B cell (primary cell): ENCODE data around the gene LDB3. TPM values are rescaled to one million over a fixed set of nuclear protein-coding genes. Genes with fewer than 3 reads are reported as not detected.

Experiments
- ATAC-seq: fragments of 200-7000 bp; cut with Tn5 transposase; one replicate; pipeline ENCODE4 v1.10.0; 2021; ENCODE audit warnings: low read depth, mild to moderate bottlenecking, moderate number of reproducible peaks, moderate library complexity
- CTCF ChIA-PET: fragments of 350-600 bp; sonication (Branson Sonifier 250); formaldehyde crosslinking; loops from one replicate; lab custom pipeline; 2021; ENCODE audit warnings: antibody characterized with exemption, inconsistent platforms; lab: Charles Lee
- POLR2A ChIA-PET: fragments of 350-600 bp; sonication (Branson Sonifier 250); formaldehyde crosslinking; loops from one replicate; lab custom pipeline; 2021; ENCODE audit warnings: antibody characterized with exemption; lab: Charles Lee
- DNase-seq: peaks from one replicate; pipeline ENCODE4 v3.0.0; 2013
- H2AFZ ChIP-seq: 2 replicates; pipeline ENCODE4 v1.6.1; 2012; ENCODE audit warnings: mild to moderate bottlenecking, low read depth, low read length; ENCODE audit not compliant: insufficient read depth, poor library complexity, severe bottlenecking
- H3K27ac ChIP-seq, 2 donors: 1 replicate in 1 of 2; 2 replicates in 1 of 2; pipeline ENCODE4 v1.5.1; 2012 to 2013; ENCODE audit warnings: low read length in 2 of 2, mild to moderate bottlenecking in 2 of 2, moderate library complexity in 1 of 2
- H3K27me3 ChIP-seq, 4 experiments: fragments of 200-600 bp in 1 of 4; sonication (generic) in 1 of 4; replicated peaks in 1 of 4; 1 replicate in 2 of 4; 2 replicates in 2 of 4; pipeline versions ENCODE4 v1.6.1 to v1.7.0; 2013 to 2016; ENCODE audit warnings: low read length in 3 of 4, mild to moderate bottlenecking in 2 of 4, mixed read lengths in 1 of 4, moderate library complexity in 1 of 4; ENCODE audit not compliant: insufficient read depth in 4 of 4, control insufficient read depth in 3 of 4; ENCODE audit errors: control extremely low read depth in 1 of 4
- H3K36me3 ChIP-seq, 2 experiments: replicated peaks in 1 of 2; 1 replicate in 1 of 2; 2 replicates in 1 of 2; pipeline versions ENCODE4 v1.6.1 to v1.7.1; 2013; ENCODE audit warnings: low read length in 1 of 2; ENCODE audit not compliant: insufficient read depth in 2 of 2, control insufficient read depth in 1 of 2; ENCODE audit errors: control extremely low read depth in 1 of 2, extremely low read depth in 1 of 2
- H3K4me1 ChIP-seq, 2 donors: fragments of 200-600 bp in 1 of 2; sonication (generic) in 1 of 2; 1 replicate in 1 of 2; 2 replicates in 1 of 2; pipeline versions ENCODE4 v1.5.1 to v1.6.1; 2013 to 2017; ENCODE audit warnings: low read length in 2 of 2; ENCODE audit not compliant: control insufficient read depth in 2 of 2, insufficient read depth in 2 of 2
- H3K4me2 ChIP-seq: replicated peaks from 2 replicates; pipeline ENCODE3; 2012; ENCODE audit warnings: mild to moderate bottlenecking, low read depth, low read length; ENCODE audit not compliant: poor library complexity, severe bottlenecking
- H3K4me3 ChIP-seq, 5 experiments: fragments of 200-600 bp in 1 of 5; sonication (generic) in 1 of 5; 1 replicate in 3 of 5; 2 replicates in 2 of 5; pipeline versions ENCODE4 v1.5.1 to v1.7.0; 2011 to 2016; ENCODE audit warnings: low read length in 4 of 5, mild to moderate bottlenecking in 4 of 5, low read depth in 2 of 5, control low read depth in 1 of 5, moderate library complexity in 1 of 5; ENCODE audit not compliant: insufficient read depth in 1 of 5; ENCODE audit errors: control extremely low read depth in 1 of 5, extremely low read depth in 1 of 5
- H3K79me2 ChIP-seq: fragments of 200-600 bp; sonication (generic); one replicate; pipeline ENCODE4 v1.6.0; 2016; ENCODE audit warnings: low read length; ENCODE audit not compliant: control insufficient read depth, insufficient read depth
- H3K9ac ChIP-seq: fragments of 200-600 bp; sonication (generic); 2 replicates; pipeline ENCODE4 v1.6.1; 2017; ENCODE audit warnings: mild to moderate bottlenecking, low read length, moderate library complexity
- H3K9me3 ChIP-seq, 3 donors: one replicate each; pipeline versions ENCODE4 v1.6.1 to v1.7.1; 2013; ENCODE audit warnings: low read length in 2 of 3; ENCODE audit not compliant: control insufficient read depth in 2 of 3, insufficient read depth in 1 of 3; ENCODE audit errors: control extremely low read depth in 1 of 3
- H4K20me1 ChIP-seq: 2 replicates; pipeline ENCODE4 v1.6.0; 2012; ENCODE audit warnings: mild to moderate bottlenecking, low read length; ENCODE audit not compliant: insufficient read depth, control insufficient read depth, poor library complexity, severe bottlenecking
- H3K27ac Mint-ChIP-seq: one replicate; pipeline ENCODE4 v1.8.0; 2021; ENCODE audit warnings: mixed read lengths
- H3K27me3 Mint-ChIP-seq: one replicate; pipeline ENCODE4 v1.8.0; 2021; ENCODE audit warnings: mixed read lengths
- H3K4me1 Mint-ChIP-seq: one replicate; pipeline ENCODE4 v1.8.0; 2021; ENCODE audit warnings: mixed read lengths
- H3K4me3 Mint-ChIP-seq: one replicate; pipeline ENCODE4 v1.8.0; 2021; ENCODE audit warnings: mixed read lengths
- H3K9me3 Mint-ChIP-seq: one replicate; pipeline ENCODE4 v1.8.0; 2022; ENCODE audit warnings: mixed read lengths; ENCODE audit not compliant: insufficient read depth
- EZH2 ChIP-seq: IDR thresholded peaks from 2 replicates; pipeline ENCODE4 v1.6.1; 2012; ENCODE audit warnings: borderline replicate concordance, low read depth, mild to moderate bottlenecking, moderate library complexity, low read length; ENCODE audit not compliant: insufficient read depth, poor library complexity, severe bottlenecking
- WGBS: methylation state at CpG from one replicate; pipeline ENCODE4 v1.1.5; 2013; ENCODE audit warnings: missing lambda C conversion rate; ENCODE audit not compliant: insufficient coverage; 5-methylcytosine and 5-hydroxymethylcytosine counted together
- intact Hi-C: fragments of 100-400 bp; cut with micrococcal nuclease; formaldehyde crosslinking; loops from one replicate; pipeline ENCODE4 v1.10.0; 2022
- polyA plus RNA-seq: library from polyadenylated mRNA; depleted of rRNA; stranded (reverse); fragments of >200 nt; gene quantifications from 2 replicates; pipeline ENCODE4 v1.2.3, GENCODE V29; 2012
- total RNA-seq, 2 donors: library from RNA; stranded (reverse); fragments of 120-200 nt in 1 of 2; gene quantifications; 1 replicate in 1 of 2; 2 replicates in 1 of 2; pipeline versions ENCODE4 v1.2.3 to v1.2.4, GENCODE V29; 2013 to 2022
- TF ChIP-seq, protein P1 (sequence below): fragments of 200-600 bp; IDR thresholded peaks from one replicate; pipeline ENCODE4 v1.8.0; 2022; ENCODE audit warnings: antibody characterized with exemption, mild to moderate bottlenecking

Gene LDB3
- total and polyA plus RNA-seq, 2 donors (not counting 1 experiment from before 2014, with no cell fraction given), result 0.01 to 0.07 TPM

DNA sequence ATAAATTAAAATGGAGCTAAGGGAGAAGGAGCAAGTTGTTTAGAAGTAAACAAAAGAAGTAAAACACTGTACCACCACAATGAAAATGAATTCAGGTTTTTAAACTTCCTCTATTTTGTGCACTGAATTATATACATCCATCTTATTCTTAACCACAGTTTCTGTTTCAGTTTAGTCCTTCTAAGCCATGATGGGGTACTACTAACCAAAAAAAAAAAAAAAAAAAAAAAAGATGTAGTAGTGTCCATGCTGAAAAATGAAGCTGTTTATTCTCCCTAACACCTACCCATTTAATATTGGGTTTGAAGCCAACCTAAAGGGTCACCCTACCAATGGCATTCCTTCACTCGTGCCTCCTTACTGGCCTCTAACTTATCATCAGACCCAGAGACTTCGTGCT, 84.7 kb downstream of the LDB3 start:
- peaks cover 30% of the 10 kb centered on the region for H3K4me1 Mint-ChIP-seq
- peaks cover 0 to 23% (median 17%) of the 10 kb centered on the region in 4 experiments for H3K27me3 ChIP-seq
- H3K27ac ChIP-seq, result no peak overlapping the region
- no peak overlapping the region for H3K4me2 ChIP-seq
- peak; percentile 38 for DNase-seq
- peak overlapping the region; percentile 16 for H2AFZ ChIP-seq
- H4K20me1 ChIP-seq, result no peaks in the 10 kb centered on the region
- ATAC-seq, result no peak
- peaks cover 25 to 31% of the 10 kb centered on the region in 2 donors for H3K4me1 ChIP-seq
- intact Hi-C loops, result no loop called here
- no peak overlapping the region for H3K4me3 ChIP-seq
- H3K9me3 ChIP-seq, result no peaks in the 10 kb centered on the region
- no CpG with 5 or more reads among the region's 2 CpGs for WGBS
- no peak overlapping the region for H3K9ac ChIP-seq
- H3K79me2 ChIP-seq, result peaks cover 4% of the 10 kb centered on the region
- no peaks in the 10 kb centered on the region for H3K9me3 Mint-ChIP-seq
- H3K4me3 Mint-ChIP-seq, result no peak overlapping the region
- ChIA-PET CTCF (interaction anchor here (0.6 kb wide), 1 partner anchor 25 kb away, joined by 4 read pairs; no protein-coding TSS in a partner anchor), POLR2A (interaction anchor here (2.1 kb wide), 1 partner anchor 41 kb away, joined by 10 read pairs; no protein-coding TSS in a partner anchor)
- TF ChIP-seq EZH2, result no peak
- TF ChIP-seq, protein P1, sequence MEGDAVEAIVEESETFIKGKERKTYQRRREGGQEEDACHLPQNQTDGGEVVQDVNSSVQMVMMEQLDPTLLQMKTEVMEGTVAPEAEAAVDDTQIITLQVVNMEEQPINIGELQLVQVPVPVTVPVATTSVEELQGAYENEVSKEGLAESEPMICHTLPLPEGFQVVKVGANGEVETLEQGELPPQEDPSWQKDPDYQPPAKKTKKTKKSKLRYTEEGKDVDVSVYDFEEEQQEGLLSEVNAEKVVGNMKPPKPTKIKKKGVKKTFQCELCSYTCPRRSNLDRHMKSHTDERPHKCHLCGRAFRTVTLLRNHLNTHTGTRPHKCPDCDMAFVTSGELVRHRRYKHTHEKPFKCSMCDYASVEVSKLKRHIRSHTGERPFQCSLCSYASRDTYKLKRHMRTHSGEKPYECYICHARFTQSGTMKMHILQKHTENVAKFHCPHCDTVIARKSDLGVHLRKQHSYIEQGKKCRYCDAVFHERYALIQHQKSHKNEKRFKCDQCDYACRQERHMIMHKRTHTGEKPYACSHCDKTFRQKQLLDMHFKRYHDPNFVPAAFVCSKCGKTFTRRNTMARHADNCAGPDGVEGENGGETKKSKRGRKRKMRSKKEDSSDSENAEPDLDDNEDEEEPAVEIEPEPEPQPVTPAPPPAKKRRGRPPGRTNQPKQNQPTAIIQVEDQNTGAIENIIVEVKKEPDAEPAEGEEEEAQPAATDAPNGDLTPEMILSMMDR, result no peak
- H3K27ac Mint-ChIP-seq, result no peak overlapping the region
- H3K27me3 Mint-ChIP-seq, result peaks cover 13% of the 10 kb centered on the region
- H3K36me3 ChIP-seq, result no peaks in the 10 kb centered on the region

DNA sequence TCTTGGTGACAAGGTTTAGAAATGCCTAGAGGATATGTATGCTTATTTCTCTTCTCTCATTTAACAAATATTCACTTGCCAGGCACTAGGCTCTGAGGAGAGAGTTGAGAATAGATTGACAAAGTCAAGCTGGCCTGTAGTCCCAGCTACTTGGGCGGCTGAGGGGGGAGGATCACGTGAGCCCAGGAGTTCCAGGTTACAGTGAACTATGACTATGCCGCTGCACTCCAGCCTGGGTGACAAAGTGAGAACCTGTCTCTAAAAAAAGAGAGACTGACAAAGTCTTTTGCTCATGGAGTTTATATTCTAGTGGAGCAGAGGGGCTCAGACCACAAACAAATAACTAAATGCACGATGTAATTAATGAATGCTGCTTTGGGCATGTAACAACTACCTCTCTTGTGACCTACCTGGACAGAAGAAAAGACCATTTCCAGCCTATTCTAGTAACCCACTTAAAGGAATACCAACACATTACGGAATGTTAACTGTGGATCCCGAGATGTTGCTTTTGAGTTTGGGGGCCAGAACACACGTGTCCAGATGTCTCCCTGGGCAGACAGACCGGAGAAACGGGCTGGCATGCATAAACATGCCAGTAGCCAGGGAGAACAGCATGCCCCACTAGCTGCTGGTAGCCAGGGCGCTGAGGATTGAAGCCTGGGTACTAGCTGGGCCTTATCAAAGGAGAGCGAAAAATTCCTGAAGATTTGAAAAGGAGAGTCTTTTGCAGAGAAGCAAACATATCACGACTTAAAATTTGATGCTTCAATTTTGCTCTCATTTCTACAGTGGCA, 85.5 kb downstream of the LDB3 start:
- intact Hi-C loops, result loop anchor here (2.0 kb wide), 1 partner anchor 341 kb away; the partner anchor contains the start of genes GLUD1 and SHLD2
- Mint-ChIP-seq H3K27ac (peak overlapping the region; percentile 37), H3K4me1 (peaks cover 35% of the 10 kb centered on the region), H3K4me3 (peak overlapping the region; percentile 16), H3K9me3 (no peaks in the 10 kb centered on the region), H3K27me3 (peaks cover 20% of the 10 kb centered on the region)
- ATAC-seq (no peak), DNase-seq (no peak)
- Histone ChIP-seq H3K79me2 (peaks cover 4% of the 10 kb centered on the region), H3K9ac (no peak overlapping the region), H4K20me1 (no peaks in the 10 kb centered on the region), H3K4me3 (no peak overlapping the region), H2AFZ (no peak overlapping the region), H3K9me3 (no peaks in the 10 kb centered on the region), H3K27me3 (peaks cover 3 to 26% (median 21%) of the 10 kb centered on the region in 4 experiments), H3K4me2 (no peak overlapping the region), H3K36me3 (no peaks in the 10 kb centered on the region), H3K27ac (no peak overlapping the region), H3K4me1 (peaks cover 31 to 34% of the 10 kb centered on the region in 2 donors)
- ChIA-PET POLR2A (interaction anchor here (2.1 kb wide), 1 partner anchor 42 kb away, joined by 10 read pairs; no protein-coding TSS in a partner anchor), CTCF (no interaction called here)
- 98% methylated on average over 9 of the region's 12 CpGs for WGBS
- TF ChIP-seq EZH2, result no peak
- TF ChIP-seq, protein P1, result no peak
